A673 (cell line): ENCODE data around the gene STAG3. TPM values are rescaled to one million over a fixed set of nuclear protein-coding genes. Genes with fewer than 3 reads are reported as not detected.

Experiments used
- BruUV-seq: library from RNA; stranded (reverse); fragments of 400-500 nt; replicated peaks from 2 replicates; lab custom pipeline; 2021; lab: Mats Ljungman, UMichigan
- CTCF ChIA-PET: fragments of 300-600 bp; sonication (Branson Sonifier 250); formaldehyde crosslinking; loops from one replicate; lab custom pipeline; 2022; ENCODE audit warnings: antibody characterized with exemption; lab: Charles Lee
- POLR2A ChIA-PET: fragments of 300-600 bp; sonication (Branson Sonifier 250); formaldehyde crosslinking; loops from one replicate; lab custom pipeline; 2022; ENCODE audit warnings: antibody characterized with exemption; ENCODE audit not compliant: low non-redundant PET; lab: Charles Lee
- DNase-seq: peaks from one replicate; pipeline ENCODE4 v3.0.0-alpha.2; 2015; ENCODE audit warnings: low spot score
- H3K27ac ChIP-seq: fragments of 200-600 bp; sonication (generic); 2 replicates; pipeline ENCODE4 v1.5.1; 2016; ENCODE audit warnings: mixed run types, low read depth, mild to moderate bottlenecking, mixed read lengths, antibody characterized with exemption, low read length; ENCODE audit not compliant: poor library complexity, severe bottlenecking
- H3K27me3 ChIP-seq: fragments of 200-600 bp; sonication (generic); replicated peaks from 2 replicates; pipeline ENCODE4 v1.6.1; 2017; ENCODE audit warnings: mixed run types, low read depth, mild to moderate bottlenecking, mixed read lengths, antibody characterized with exemption, low read length; ENCODE audit not compliant: insufficient read depth, poor library complexity
- H3K36me3 ChIP-seq: fragments of 200-600 bp; sonication (generic); 2 replicates; pipeline ENCODE4 v1.6.1; 2016; ENCODE audit warnings: mixed run types, mild to moderate bottlenecking, mixed read lengths, antibody characterized with exemption, low read length; ENCODE audit not compliant: insufficient read depth, poor library complexity, severe bottlenecking
- H3K4me1 ChIP-seq: fragments of 200-600 bp; sonication (generic); 2 replicates; pipeline ENCODE4 v1.6.1; 2017; ENCODE audit warnings: mixed run types, mild to moderate bottlenecking, mixed read lengths, antibody characterized with exemption, low read length; ENCODE audit not compliant: insufficient read depth, poor library complexity, severe bottlenecking
- H3K4me3 ChIP-seq: fragments of 200-600 bp; sonication (generic); 2 replicates; pipeline ENCODE4 v1.5.1; 2016; ENCODE audit warnings: low read depth, mixed run types, mild to moderate bottlenecking, mixed read lengths, low read length; ENCODE audit not compliant: poor library complexity, severe bottlenecking
- H3K9me3 ChIP-seq: fragments of 200-600 bp; sonication (generic); 2 replicates; pipeline ENCODE4 v1.6.1; 2016; ENCODE audit warnings: mixed run types, low read depth, mild to moderate bottlenecking, mixed read lengths, antibody characterized with exemption, low read length; ENCODE audit not compliant: poor library complexity, severe bottlenecking
- EZH2 ChIP-seq: fragments of 200-600 bp; sonication (generic); IDR thresholded peaks from 2 replicates; pipeline ENCODE4 v1.6.1; 2017; ENCODE audit warnings: borderline replicate concordance, low read depth, mild to moderate bottlenecking, mixed read lengths, antibody characterized with exemption, low read length; ENCODE audit not compliant: poor library complexity, severe bottlenecking
- intact Hi-C: fragments of 100-400 bp; cut with micrococcal nuclease; formaldehyde crosslinking; loops from one replicate; pipeline ENCODE4 v1.10.0; 2022; ENCODE audit not compliant: unreplicated experiment
- total RNA-seq: library from RNA; stranded (reverse); gene quantifications from 2 replicates; pipeline ENCODE4 v1.2.3, GENCODE V29; 2021
- TF ChIP-seq, protein P1 (sequence below): fragments of 300-800, 200-600 bp; sonication (generic); conservative IDR thresholded peaks from 2 replicates; pipeline ENCODE4 v1.5.1; 2017; ENCODE audit warnings: low read depth, mild to moderate bottlenecking, antibody characterized with exemption, low read length, moderate library complexity, mixed read lengths

Gene STAG3
- total RNA-seq, 1 experiment from 2014 or later: 1.2 TPM

DNA sequence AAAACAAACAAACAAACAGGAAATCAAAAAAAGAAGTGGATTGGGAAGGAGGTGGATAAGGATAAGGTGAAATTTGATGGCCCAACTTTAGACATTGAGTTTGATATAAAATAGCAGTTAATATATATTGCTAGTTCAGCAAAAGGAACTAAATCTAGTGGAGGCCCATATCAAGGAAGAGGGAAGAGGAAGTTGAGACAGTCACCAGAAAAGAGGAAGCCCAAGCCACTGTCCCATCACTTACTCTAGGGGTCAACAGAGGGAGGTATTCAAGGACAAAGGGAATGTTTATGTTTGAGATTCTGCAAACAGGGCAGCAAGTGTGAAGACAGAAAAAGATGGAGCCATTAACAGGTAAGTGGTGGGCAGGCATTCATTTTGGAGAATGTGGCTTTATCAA lies 25.3 kb upstream of the STAG3 start:
- ChIA-PET POLR2A (no interaction called here), CTCF (no interaction called here)
- Histone ChIP-seq H3K36me3 (peaks cover 25% of the 10 kb centered on the region), H3K27me3 (no peaks in the 10 kb centered on the region), H3K4me3 (no peak overlapping the region), H3K4me1 (peaks cover 16% of the 10 kb centered on the region), H3K27ac (no peak overlapping the region), H3K9me3 (no peaks in the 10 kb centered on the region)
- BruUV-seq: no TSS peak
- intact Hi-C loops: no loop called here
- DNase-seq: no peak
- TF ChIP-seq, protein P1, sequence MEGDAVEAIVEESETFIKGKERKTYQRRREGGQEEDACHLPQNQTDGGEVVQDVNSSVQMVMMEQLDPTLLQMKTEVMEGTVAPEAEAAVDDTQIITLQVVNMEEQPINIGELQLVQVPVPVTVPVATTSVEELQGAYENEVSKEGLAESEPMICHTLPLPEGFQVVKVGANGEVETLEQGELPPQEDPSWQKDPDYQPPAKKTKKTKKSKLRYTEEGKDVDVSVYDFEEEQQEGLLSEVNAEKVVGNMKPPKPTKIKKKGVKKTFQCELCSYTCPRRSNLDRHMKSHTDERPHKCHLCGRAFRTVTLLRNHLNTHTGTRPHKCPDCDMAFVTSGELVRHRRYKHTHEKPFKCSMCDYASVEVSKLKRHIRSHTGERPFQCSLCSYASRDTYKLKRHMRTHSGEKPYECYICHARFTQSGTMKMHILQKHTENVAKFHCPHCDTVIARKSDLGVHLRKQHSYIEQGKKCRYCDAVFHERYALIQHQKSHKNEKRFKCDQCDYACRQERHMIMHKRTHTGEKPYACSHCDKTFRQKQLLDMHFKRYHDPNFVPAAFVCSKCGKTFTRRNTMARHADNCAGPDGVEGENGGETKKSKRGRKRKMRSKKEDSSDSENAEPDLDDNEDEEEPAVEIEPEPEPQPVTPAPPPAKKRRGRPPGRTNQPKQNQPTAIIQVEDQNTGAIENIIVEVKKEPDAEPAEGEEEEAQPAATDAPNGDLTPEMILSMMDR: no peak
- no peak for TF ChIP-seq EZH2

DNA sequence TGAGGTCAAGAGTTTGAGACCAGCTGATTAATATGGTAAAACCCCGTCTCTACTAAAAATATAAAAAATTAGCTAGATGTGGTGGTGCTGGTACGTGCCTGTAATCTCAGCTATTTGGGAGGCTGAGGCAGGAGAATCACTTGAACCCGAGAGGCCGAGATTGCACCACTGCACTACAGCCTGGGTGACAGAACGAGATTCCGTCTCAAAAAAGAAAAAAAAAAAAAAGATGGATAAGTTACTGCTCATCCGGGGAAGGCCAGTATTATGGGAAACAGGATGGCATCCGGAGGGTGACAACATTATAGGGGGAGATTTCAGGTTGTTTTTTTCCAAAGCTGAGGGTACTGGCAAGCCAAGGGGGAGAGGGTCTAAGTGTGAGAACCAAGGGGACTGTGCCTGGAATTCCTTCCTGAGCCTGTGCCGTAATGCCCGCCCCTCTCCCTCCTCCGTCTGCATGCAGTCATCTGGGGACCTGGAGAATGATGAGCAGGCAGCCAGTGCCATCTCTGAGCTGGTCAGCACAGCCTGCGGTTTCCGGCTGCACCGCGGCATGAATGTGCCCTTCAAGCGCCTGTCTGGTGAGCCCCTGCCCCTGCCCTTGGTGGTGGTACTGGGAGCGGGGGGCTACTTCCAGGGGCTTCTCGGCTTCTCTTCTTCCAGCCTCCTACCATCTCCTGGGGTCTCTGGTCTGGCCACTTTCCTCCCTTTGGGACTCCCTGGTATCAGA lies 24.6 kb upstream of the STAG3 start:
- TF ChIP-seq, protein P1: no peak
- TF ChIP-seq EZH2: no peak
- BruUV-seq: no TSS peak
- Histone ChIP-seq H3K4me1 (peaks cover 20% of the 10 kb centered on the region), H3K27ac (no peak overlapping the region), H3K4me3 (no peak overlapping the region), H3K36me3 (peaks cover 25% of the 10 kb centered on the region), H3K9me3 (no peaks in the 10 kb centered on the region), H3K27me3 (no peaks in the 10 kb centered on the region)
- intact Hi-C loops: no loop called here
- ChIA-PET CTCF (no interaction called here), POLR2A (no interaction called here)
- peak; percentile 2 for DNase-seq

DNA sequence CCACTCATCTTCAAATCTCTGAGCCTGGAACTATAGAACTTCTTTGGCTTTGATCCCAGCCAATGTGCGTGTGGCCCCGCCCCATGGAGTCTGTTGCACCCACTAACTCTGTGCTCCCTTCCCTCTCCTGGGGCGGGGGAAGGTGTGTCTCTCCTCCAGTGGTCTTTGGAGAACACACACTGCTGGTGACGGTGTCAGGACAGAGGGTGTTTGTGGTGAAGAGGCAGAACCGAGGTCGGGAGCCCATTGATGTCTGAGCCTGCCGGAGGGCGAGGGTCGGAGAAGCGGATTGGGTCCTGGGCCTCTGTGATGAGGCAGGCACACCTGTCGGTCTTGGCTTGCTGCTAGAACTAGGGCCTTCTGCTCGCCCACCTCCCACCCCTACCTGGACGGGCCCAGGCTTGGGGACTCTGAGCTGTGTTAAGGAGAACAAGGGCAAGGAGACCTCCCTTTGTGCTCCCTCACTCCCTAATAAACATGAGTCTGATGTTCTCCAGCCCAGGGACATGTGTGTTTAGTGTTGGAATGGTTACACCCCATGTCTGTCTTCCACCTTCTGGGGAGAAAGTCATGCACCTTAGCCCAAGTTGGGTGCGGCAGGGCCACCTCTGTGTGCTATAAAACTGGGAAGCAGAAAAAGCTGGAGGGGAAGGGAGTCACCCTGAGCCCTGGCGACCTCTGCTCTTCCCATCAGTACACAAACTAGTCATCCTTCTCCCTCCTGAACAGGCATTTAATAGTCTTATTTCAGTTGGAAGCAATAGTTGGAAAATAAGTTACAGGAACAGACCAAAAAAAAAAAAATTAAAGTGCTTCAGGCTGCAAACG lies 23.8 kb upstream of the STAG3 start:
- no peak overlapping the region for H3K27ac ChIP-seq
- H3K36me3 ChIP-seq: peaks cover 25% of the 10 kb centered on the region
- peak; percentile 28 for DNase-seq
- TF ChIP-seq, protein P1: no peak
- no peak for TF ChIP-seq EZH2
- peaks cover 20% of the 10 kb centered on the region for H3K4me1 ChIP-seq
- H3K4me3 ChIP-seq: no peak overlapping the region
- no TSS peak for BruUV-seq
- ChIA-PET POLR2A (no interaction called here), CTCF (no interaction called here)
- H3K9me3 ChIP-seq: no peaks in the 10 kb centered on the region
- intact Hi-C loops: no loop called here
- no peaks in the 10 kb centered on the region for H3K27me3 ChIP-seq
